CD14-positive monocyte (primary cell): ENCODE data around the gene SSR1. TPM values are rescaled to one million over a fixed set of nuclear protein-coding genes. Genes with fewer than 3 reads are reported as not detected.

Experiments used
- DNase-seq, 3 donors: peaks; one replicate each; pipeline ENCODE4 v3.0.0-alpha.2; 2011 to 2022
- H2AFZ ChIP-seq: 2 replicates; pipeline ENCODE4 v1.6.0; 2012; ENCODE audit warnings: mild to moderate bottlenecking, low read depth, low read length, inconsistent platforms; ENCODE audit not compliant: insufficient read depth, poor library complexity, severe bottlenecking
- H3K27ac ChIP-seq, 2 donors: 1 replicate in 1 of 2; 2 replicates in 1 of 2; pipeline ENCODE4 v1.5.1; 2012 to 2013; ENCODE audit warnings: low read length in 2 of 2, control low read depth in 1 of 2, inconsistent platforms in 1 of 2, low read depth in 1 of 2, mild to moderate bottlenecking in 1 of 2
- H3K27me3 ChIP-seq, 2 donors: one replicate each; pipeline versions ENCODE4 v1.6.0 to v1.6.1; 2011 to 2013; ENCODE audit warnings: low read length in 2 of 2; ENCODE audit not compliant: control insufficient read depth in 2 of 2, insufficient read depth in 2 of 2
- H3K36me3 ChIP-seq, 2 donors: replicated peaks in 1 of 2; 1 replicate in 1 of 2; 2 replicates in 1 of 2; pipeline versions ENCODE4 v1.5.1 to v1.6.1; 2012 to 2013; ENCODE audit warnings: low read length in 2 of 2, control low read depth in 1 of 2, inconsistent platforms in 1 of 2, mild to moderate bottlenecking in 1 of 2; ENCODE audit not compliant: insufficient read depth in 2 of 2, control insufficient read depth in 1 of 2
- H3K4me1 ChIP-seq, 2 donors: 1 replicate in 1 of 2; 2 replicates in 1 of 2; pipeline versions ENCODE4 v1.5.1 to v1.6.1; 2012 to 2013; ENCODE audit warnings: low read length in 2 of 2, control low read depth in 1 of 2, inconsistent platforms in 1 of 2, mild to moderate bottlenecking in 1 of 2, moderate library complexity in 1 of 2; ENCODE audit not compliant: insufficient read depth in 2 of 2, control insufficient read depth in 1 of 2
- H3K4me2 ChIP-seq: replicated peaks from 2 replicates; pipeline ENCODE3; 2012; ENCODE audit warnings: low read length, moderate library complexity, mild to moderate bottlenecking; ENCODE audit not compliant: poor library complexity, severe bottlenecking; ENCODE audit errors: extremely low read depth
- H3K4me3 ChIP-seq, 3 experiments: fragments of 200-600 bp in 1 of 3; sonication (generic) in 1 of 3; replicated peaks in 1 of 3; 1 replicate in 2 of 3; 2 replicates in 1 of 3; pipeline ENCODE4 v1.5.1; 2011 to 2013; ENCODE audit warnings: low read length in 3 of 3, mild to moderate bottlenecking in 3 of 3, control low read depth in 2 of 3, low read depth in 2 of 3, inconsistent platforms in 1 of 3, moderate library complexity in 1 of 3
- H3K79me2 ChIP-seq: 2 replicates; pipeline ENCODE4 v1.6.0; 2012; ENCODE audit warnings: mild to moderate bottlenecking, control low read depth, inconsistent platforms, low read length, moderate library complexity; ENCODE audit not compliant: insufficient read depth
- H3K9ac ChIP-seq: 2 replicates; pipeline ENCODE4 v1.6.0; 2017; ENCODE audit warnings: low read length, mild to moderate bottlenecking; ENCODE audit not compliant: insufficient read depth, poor library complexity, severe bottlenecking
- H3K9me3 ChIP-seq, 2 donors: replicated peaks in 1 of 2; 1 replicate in 1 of 2; 2 replicates in 1 of 2; pipeline versions ENCODE4 v1.5.1 to v1.6.1; 2012 to 2013; ENCODE audit warnings: low read length in 2 of 2, control low read depth in 1 of 2; ENCODE audit not compliant: control insufficient read depth in 1 of 2, insufficient read depth in 1 of 2
- H4K20me1 ChIP-seq: 2 replicates; pipeline ENCODE4 v1.6.0; 2012; ENCODE audit warnings: mild to moderate bottlenecking, low read length, control low read depth, moderate library complexity; ENCODE audit not compliant: insufficient read depth
- H3K27ac Mint-ChIP-seq, 7 donors: one replicate each; pipeline ENCODE4 v1.8.0; 2020; ENCODE audit warnings: mild to moderate bottlenecking in 7 of 7, mixed read lengths in 7 of 7, moderate library complexity in 6 of 7, inconsistent platforms in 2 of 7
- H3K27me3 Mint-ChIP-seq, 3 donors: one replicate each; pipeline ENCODE4 v1.8.0; 2021 to 2022; ENCODE audit warnings: low read depth in 3 of 3, mild to moderate bottlenecking in 3 of 3, mixed read lengths in 3 of 3, moderate library complexity in 3 of 3, inconsistent platforms in 1 of 3
- H3K36me3 Mint-ChIP-seq, 2 donors: one replicate each; pipeline ENCODE4 v1.8.0; 2020; ENCODE audit warnings: mixed read lengths in 2 of 2, inconsistent platforms in 1 of 2, mild to moderate bottlenecking in 1 of 2
- H3K4me1 Mint-ChIP-seq: one replicate; pipeline ENCODE4 v1.8.0; 2020; ENCODE audit warnings: mild to moderate bottlenecking, mixed read lengths
- H3K4me3 Mint-ChIP-seq, 2 donors: one replicate each; pipeline ENCODE4 v1.8.0; 2020; ENCODE audit warnings: mild to moderate bottlenecking in 2 of 2, mixed read lengths in 2 of 2, moderate library complexity in 1 of 2
- H3K9me3 Mint-ChIP-seq, 7 donors: one replicate each; pipeline ENCODE4 v1.8.0; 2020 to 2022; ENCODE audit warnings: mixed read lengths in 7 of 7, mild to moderate bottlenecking in 6 of 7, moderate library complexity in 6 of 7, inconsistent platforms in 2 of 7
- WGBS: methylation state at CpG from one replicate; pipeline ENCODE4 v1.1.5; 2013; ENCODE audit warnings: missing lambda C conversion rate; ENCODE audit not compliant: insufficient coverage; 5-methylcytosine and 5-hydroxymethylcytosine counted together
- intact Hi-C, 2 donors: fragments of 100-400 bp; cut with micrococcal nuclease; formaldehyde crosslinking; loops; one replicate each; pipeline versions ENCODE4 v1.15.0 to v1.15.1; 2023
- polyA plus RNA-seq, 3 donors: library from polyadenylated mRNA; depleted of rRNA in 1 of 3; unstranded in 2 of 3; stranded (reverse) in 1 of 3; fragments of 300-500 nt in 2 of 3; fragments of >200 nt in 1 of 3; fragmentation: Illumina TruSeq in 2 of 3; gene quantifications; 1 replicate in 2 of 3; 2 replicates in 1 of 3; pipeline ENCODE4 v1.2.3, GENCODE V29; 2012 to 2021
- TF ChIP-seq, protein P1 (sequence below): fragments of 200-600 bp; IDR thresholded peaks from one replicate; pipeline ENCODE4 v1.8.0; 2022; ENCODE audit warnings: antibody characterized with exemption, mild to moderate bottlenecking

Gene SSR1
- polyA plus RNA-seq, 3 donors, result 59.1 to 302 (median 251) TPM

DNA sequence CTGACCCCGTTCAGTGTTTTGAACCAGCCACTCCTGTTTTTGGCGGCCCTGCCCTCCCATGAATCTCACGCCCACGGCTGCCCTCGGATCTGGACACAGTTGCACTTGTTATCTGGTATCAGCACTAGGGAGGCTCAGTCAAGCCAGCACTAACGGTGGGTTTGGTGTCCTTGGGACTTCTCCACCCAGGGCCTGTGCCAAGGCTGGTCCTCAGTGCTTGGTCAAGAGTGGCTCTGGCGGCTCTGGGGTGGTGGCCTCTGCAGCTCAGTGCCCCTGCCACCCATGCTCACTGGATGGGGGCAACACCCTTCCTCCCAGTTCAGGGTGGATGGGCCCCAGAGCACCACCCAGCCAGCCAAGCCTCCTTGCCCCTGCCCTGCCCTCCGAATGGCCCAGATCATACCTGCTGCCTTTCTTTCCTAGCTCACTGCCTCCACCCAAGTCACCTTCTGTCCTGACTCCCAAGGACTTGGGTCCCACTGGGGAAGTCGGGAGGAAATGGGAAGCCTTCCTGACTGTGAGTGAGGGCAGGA lies 54.7 kb downstream of the SSR1 start:
- peaks cover 0 to 12% (median 4%) of the 10 kb centered on the region in 7 donors for H3K9me3 Mint-ChIP-seq
- peaks cover 0 to 4% of the 10 kb centered on the region in 2 donors for H3K9me3 ChIP-seq
- H3K79me2 ChIP-seq, result peaks cover 28% of the 10 kb centered on the region
- H4K20me1 ChIP-seq, result no peaks in the 10 kb centered on the region
- WGBS, result 88% methylated on average over 7 of the region's 9 CpGs
- no peak overlapping the region for H3K4me3 ChIP-seq
- no peak for DNase-seq
- H3K4me1 Mint-ChIP-seq, result peaks cover 96% of the 10 kb centered on the region
- H3K9ac ChIP-seq, result no peak overlapping the region
- H3K36me3 ChIP-seq, result no peaks in the 10 kb centered on the region
- no peak overlapping the region for H2AFZ ChIP-seq
- H3K27me3 Mint-ChIP-seq, result peaks cover 0 to 5% (median 0%) of the 10 kb centered on the region in 3 donors
- H3K27ac ChIP-seq, result no peak overlapping the region
- H3K4me2 ChIP-seq, result no peak overlapping the region
- H3K27ac Mint-ChIP-seq, result peak overlapping the region in 3 of 7 donors; percentile 10 to 77 (median 51)
- peaks cover 6 to 17% of the 10 kb centered on the region in 2 donors for H3K36me3 Mint-ChIP-seq
- intact Hi-C loops, result no loop called here
- H3K4me1 ChIP-seq, result peaks cover 87 to 100% of the 10 kb centered on the region in 2 donors
- H3K4me3 Mint-ChIP-seq, result no peak overlapping the region
- TF ChIP-seq, protein P1, sequence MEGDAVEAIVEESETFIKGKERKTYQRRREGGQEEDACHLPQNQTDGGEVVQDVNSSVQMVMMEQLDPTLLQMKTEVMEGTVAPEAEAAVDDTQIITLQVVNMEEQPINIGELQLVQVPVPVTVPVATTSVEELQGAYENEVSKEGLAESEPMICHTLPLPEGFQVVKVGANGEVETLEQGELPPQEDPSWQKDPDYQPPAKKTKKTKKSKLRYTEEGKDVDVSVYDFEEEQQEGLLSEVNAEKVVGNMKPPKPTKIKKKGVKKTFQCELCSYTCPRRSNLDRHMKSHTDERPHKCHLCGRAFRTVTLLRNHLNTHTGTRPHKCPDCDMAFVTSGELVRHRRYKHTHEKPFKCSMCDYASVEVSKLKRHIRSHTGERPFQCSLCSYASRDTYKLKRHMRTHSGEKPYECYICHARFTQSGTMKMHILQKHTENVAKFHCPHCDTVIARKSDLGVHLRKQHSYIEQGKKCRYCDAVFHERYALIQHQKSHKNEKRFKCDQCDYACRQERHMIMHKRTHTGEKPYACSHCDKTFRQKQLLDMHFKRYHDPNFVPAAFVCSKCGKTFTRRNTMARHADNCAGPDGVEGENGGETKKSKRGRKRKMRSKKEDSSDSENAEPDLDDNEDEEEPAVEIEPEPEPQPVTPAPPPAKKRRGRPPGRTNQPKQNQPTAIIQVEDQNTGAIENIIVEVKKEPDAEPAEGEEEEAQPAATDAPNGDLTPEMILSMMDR, result no peak
- H3K27me3 ChIP-seq, result no peaks in the 10 kb centered on the region

DNA sequence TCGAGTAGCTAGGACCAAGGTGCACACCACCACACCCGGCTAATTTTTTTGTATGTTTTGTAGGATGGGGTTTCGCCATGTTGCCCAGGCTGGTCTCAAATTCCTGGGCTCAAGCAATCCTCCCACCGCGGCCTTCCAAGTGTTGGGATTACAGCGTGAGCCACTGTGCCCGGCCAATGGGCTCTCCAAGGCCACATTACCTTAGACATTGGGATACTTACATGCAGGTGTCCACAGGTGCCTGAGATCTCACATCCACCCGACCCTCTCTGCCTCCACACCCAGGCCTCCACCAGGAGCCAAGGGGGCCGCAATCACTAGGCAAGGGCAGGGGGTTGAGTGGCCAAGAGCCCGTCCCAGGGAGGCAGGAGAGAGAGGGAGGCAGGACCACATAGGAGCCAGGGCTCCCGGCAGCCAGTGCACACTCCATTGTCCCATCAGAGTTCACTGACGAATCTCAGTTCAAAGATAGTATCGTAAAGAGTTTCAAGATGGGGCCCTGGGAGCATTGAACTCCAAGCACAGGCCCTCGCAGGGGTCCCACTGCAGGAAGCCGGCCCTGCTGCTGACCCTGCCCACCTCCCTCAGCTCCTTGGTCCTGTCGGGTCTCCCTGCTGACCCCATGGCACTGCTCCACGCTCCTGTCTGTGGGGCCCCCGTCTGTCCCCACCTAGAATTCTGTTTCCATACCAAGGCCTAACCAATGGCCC lies 55.3 kb downstream of the SSR1 start:
- H3K4me1 ChIP-seq, result peaks cover 87 to 100% of the 10 kb centered on the region in 2 donors
- peaks cover 0 to 5% (median 0%) of the 10 kb centered on the region in 3 donors for H3K27me3 Mint-ChIP-seq

More for the DNA sequence above, 55.3 kb downstream of the SSR1 start:
- H2AFZ ChIP-seq, result no peak overlapping the region
- no peak for DNase-seq
- peaks cover 0 to 12% (median 4%) of the 10 kb centered on the region in 7 donors for H3K9me3 Mint-ChIP-seq
- H3K27me3 ChIP-seq, result no peaks in the 10 kb centered on the region
- TF ChIP-seq, protein P1, result no peak
- H3K4me1 Mint-ChIP-seq, result peaks cover 95% of the 10 kb centered on the region
- WGBS, result 99% methylated on average over 14 of the region's 18 CpGs
- H3K36me3 ChIP-seq, result no peaks in the 10 kb centered on the region
- no peak overlapping the region for H3K4me3 ChIP-seq
- intact Hi-C loops, result no loop called here
- no peak overlapping the region for H3K9ac ChIP-seq
- peaks cover 0 to 4% of the 10 kb centered on the region in 2 donors for H3K9me3 ChIP-seq
- H3K4me2 ChIP-seq, result no peak overlapping the region
- no peaks in the 10 kb centered on the region for H4K20me1 ChIP-seq
- no peak overlapping the region for H3K4me3 Mint-ChIP-seq
- no peak overlapping the region for H3K27ac ChIP-seq
- H3K79me2 ChIP-seq, result peaks cover 28% of the 10 kb centered on the region
- peak overlapping the region in 3 of 7 donors; percentile 25 to 77 (median 76) for H3K27ac Mint-ChIP-seq
- H3K36me3 Mint-ChIP-seq, result peaks cover 6 to 17% of the 10 kb centered on the region in 2 donors
